Heart left ventricle (tissue), 16 donors: ENCODE measurements around the gene SPAG4. TPM values are rescaled to one million over a fixed set of nuclear protein-coding genes. Genes with fewer than 3 reads are reported as not detected.

Experiments used
- ATAC-seq, 4 donors: fragments of 200-7000 bp; cut with Tn5 transposase; one replicate each; pipeline ENCODE4 v1.9.1; 2020 to 2022; ENCODE audit warnings: moderate library complexity in 4 of 4, mild to moderate bottlenecking in 3 of 4, moderate number of reproducible peaks in 1 of 4
- DNase-seq, 5 donors: peaks; one replicate each; pipeline ENCODE4 v3.0.0-alpha.2; 2020
- H3K27ac ChIP-seq, 12 donors: fragments of 200-600 bp; sonication (generic) in 4 of 12; one replicate each; pipeline versions ENCODE4 v1.5.0 to v1.8.0; 2016 to 2022; ENCODE audit warnings: mild to moderate bottlenecking in 2 of 12
- H3K27me3 ChIP-seq, 9 donors: fragments of 200-600 bp; sonication (generic) in 2 of 9; one replicate each; pipeline versions ENCODE4 v1.5.1 to v1.8.0; 2016 to 2022; ENCODE audit warnings: mild to moderate bottlenecking in 3 of 9
- H3K36me3 ChIP-seq, 9 donors: fragments of 200-600 bp; sonication (generic) in 2 of 9; one replicate each; pipeline versions ENCODE4 v1.5.0 to v1.8.0; 2018 to 2022; ENCODE audit warnings: mild to moderate bottlenecking in 2 of 9
- H3K4me1 ChIP-seq, 12 donors: fragments of 200-600 bp; sonication (generic) in 4 of 12; one replicate each; pipeline versions ENCODE4 v1.5.0 to v1.8.0; 2016 to 2022; ENCODE audit warnings: mild to moderate bottlenecking in 3 of 12
- H3K4me3 ChIP-seq, 12 donors: fragments of 200-600 bp; sonication (generic) in 4 of 12; one replicate each; pipeline versions ENCODE4 v1.5.0 to v1.8.0; 2017 to 2022; ENCODE audit warnings: mild to moderate bottlenecking in 9 of 12, moderate library complexity in 4 of 12
- H3K9me3 ChIP-seq, 12 donors: fragments of 200-600 bp; sonication (generic) in 4 of 12; one replicate each; pipeline versions ENCODE4 v1.5.0 to v1.8.0; 2016 to 2022; ENCODE audit warnings: mild to moderate bottlenecking in 1 of 12
- CTCF ChIP-seq, 12 donors: fragments of 200-600 bp; sonication (generic) in 4 of 12; IDR thresholded peaks; one replicate each; pipeline versions ENCODE4 v1.5.0 to v1.8.0; 2018 to 2022; ENCODE audit warnings: antibody characterized with exemption in 12 of 12, mild to moderate bottlenecking in 5 of 12
- POLR2A ChIP-seq, 2 donors: fragments of 450-650 bp; IDR thresholded peaks; one replicate each; pipeline ENCODE4 v1.6.1; 2017; ENCODE audit warnings: antibody characterized with exemption in 2 of 2, mild to moderate bottlenecking in 2 of 2, moderate library complexity in 2 of 2
- WGBS, 4 donors: extraction: QIAGEN DNeasy Blood & Tissue Kit in 2 of 4; methylation state at CpG; one replicate each; pipeline versions ENCODE4 v1.1.5 to v1.1.7; 2013 to 2018; 5-methylcytosine and 5-hydroxymethylcytosine counted together
- intact Hi-C, 10 donors: fragments of 100-400 bp; cut with DNase I; formaldehyde crosslinking; loops; one replicate each; pipeline versions ENCODE4 v1.11.1 to v1.14.2; 2022
- polyA plus RNA-seq, 2 donors: library from polyadenylated mRNA; stranded (reverse); fragments of 200-250 nt; gene quantifications; one replicate each; pipeline ENCODE4 v1.2.3, GENCODE V29; 2013
- total RNA-seq, 9 donors: library from RNA; depleted of rRNA in 2 of 9; stranded (reverse); fragments of >200 nt in 2 of 9; fragmentation: NEBNext Ultra II Directional in 3 of 9; extraction: Animal tissue kit (Norgen Biotek cat#: 25700) in 3 of 9; gene quantifications; one replicate each; pipeline versions ENCODE4 v1.1.0 to v1.2.4, GENCODE V29; 2016 to 2023
- donor health status: ischemic (EF 13 %, LVEDD 7.1; RV severe dilation, severe dysfunction).
- donor health status: healthy with polysubstance abuse.
- donor health status: DM: no; HTN: yes; CAD: no.
- donor health status: DM: no; HTN: no; CAD: no.
- donor health status: ischemic (EF 25% LVEDD 6.9; RV normal size, moderate dysfunction).
- donor health status: ischemic (EF 25% LVEDD 5.7; RV mildly dilated, moderate dysfunction).
- donor health status: healthy.
- donor health status: DM: yes; HTN: yes; CAD: no.
- donor health status: ischemic (EF 35%, LVEDD 5.7; RV mildly dilated, moderate dysfunction).
- donor health status: nonischemic (EF 11% LVEDD 7.7; RV severe dilation, severe dysfunction).
- donor health status: DM: yes; HTN: yes; CAD: no.
- donor health status: PGD.
- donor health status: ischemic (EF 29% LVEDD 5.4; RV normal size, mild dysfunction).
- donor health status: nonischemic (EF 23%, LVEDD 6.1; RV moderate dilation, normal function).

The SPAG4 gene
- total and polyA plus RNA-seq, 11 donors, result 1.1 to 6.9 (median 4.5) TPM

- peaks cover 0 to 10% (median 2%) of the 10 kb centered on the region in 12 donors for H3K4me1 ChIP-seq
- H3K36me3 ChIP-seq, result no peaks in the 10 kb centered on the region
- DNase-seq (no peak), ATAC-seq (peak in 2 of 4 donors; percentile 27 to 32)
- WGBS, 4 donors, result 75 to 83% (median 78%) methylated on average over 9 of the region's 9 CpGs
- H3K27ac ChIP-seq, result no peak overlapping the region
- TF ChIP-seq POLR2A (IDR thresholded peaks at IDR 0.05) (no peak), CTCF (IDR thresholded peaks at IDR 0.05) (no peak)
- H3K27me3 ChIP-seq, result no peaks in the 10 kb centered on the region
- H3K4me3 ChIP-seq, result no peak overlapping the region
- no peaks in the 10 kb centered on the region for H3K9me3 ChIP-seq
- intact Hi-C loops, result loop anchor here in 1 of 10 donors (10.0 kb wide), 1 partner anchor 146 kb away; no protein-coding TSS in a partner anchor
Measured at GRCh38 chr20:35610833-35611427, 4.7 kb upstream of the SPAG4 start.

GRCh38 chr20:35611482-35611881 lies 4.1 kb upstream of the SPAG4 start:
- intact Hi-C loops, result loop anchor here in 1 of 10 donors (10.0 kb wide), 1 partner anchor 147 kb away; no protein-coding TSS in a partner anchor
- no peak for ATAC-seq
- no peak for TF ChIP-seq CTCF (IDR thresholded peaks at IDR 0.05)
- TF ChIP-seq POLR2A (IDR thresholded peaks at IDR 0.05), result no peak
- Histone ChIP-seq H3K36me3 (no peaks in the 10 kb centered on the region), H3K4me3 (no peak overlapping the region), H3K9me3 (no peaks in the 10 kb centered on the region), H3K4me1 (peaks cover 0 to 10% (median 3%) of the 10 kb centered on the region in 12 donors), H3K27ac (no peak overlapping the region), H3K27me3 (no peaks in the 10 kb centered on the region)
- DNase-seq, result no peak
- WGBS, 4 donors, result 91 to 100% (median 93%) methylated on average over 2 of the region's 2 CpGs

- peak overlapping the region; percentile 39 to 68 (median 65) for H3K4me3 ChIP-seq
- TF ChIP-seq CTCF (IDR thresholded peaks at IDR 0.05) (no peak), POLR2A (IDR thresholded peaks at IDR 0.05) (peak in 1 of 2 donors; percentile 73)
- peaks cover 0 to 7% (median 0%) of the 10 kb centered on the region in 9 donors for H3K36me3 ChIP-seq
- intact Hi-C loops, result loop anchor here in 9 of 10 donors (1.0 to 10.0 kb wide), 8 partner anchors 46 to 152 kb away; partner anchors contain the start of genes CPNE1 (in 8 of the 9), RBM12 (in 8 of the 9), ERGIC3 (in 1 of the 9) and NFS1 (in 1 of the 9)
- peaks cover 3 to 42% (median 28%) of the 10 kb centered on the region in 12 donors for H3K4me1 ChIP-seq
- no peaks in the 10 kb centered on the region for H3K27me3 ChIP-seq
- peak; percentile 94 to 98 (median 98) for DNase-seq
- peak; percentile 63 to 75 (median 74) for ATAC-seq
- H3K9me3 ChIP-seq, result no peaks in the 10 kb centered on the region
- WGBS, 4 donors, result 3 to 5% (median 4%) methylated on average over 52 to 57 of the region's 57 CpGs
- peak overlapping the region; percentile 15 to 97 (median 80) for H3K27ac ChIP-seq
Measured at GRCh38 chr20:35616465-35617396, 1.1 kb downstream of the SPAG4 start.
